Fibroblast of lung (primary cell): ENCODE measurements around the gene USP9Y.
A peak's percentile ranks its signal among the peaks of the same experiment; 100 is the strongest.

ENCODE experiments used
- EZH2 ChIP-seq: IDR thresholded peaks from 2 replicates; pipeline ENCODE4 v1.5.1; 2012; ENCODE audit warnings: low read length, control low read depth, mild to moderate bottlenecking; ENCODE audit errors: missing control alignments
- TF ChIP-seq, protein P1 (sequence below), 2 donors: IDR thresholded peaks in 1 of 2; conservative IDR thresholded peaks in 1 of 2; 1 replicate in 1 of 2; 2 replicates in 1 of 2; pipeline ENCODE4 v1.5.1; 2011 to 2012; ENCODE audit warnings: low read length in 2 of 2, control low read depth in 1 of 2, inconsistent platforms in 1 of 2, low read depth in 1 of 2, mild to moderate bottlenecking in 1 of 2

GRCh38 chrY:12809034-12809433 lies 108.0 kb downstream of the USP9Y start:
- TF ChIP-seq, protein P1, sequence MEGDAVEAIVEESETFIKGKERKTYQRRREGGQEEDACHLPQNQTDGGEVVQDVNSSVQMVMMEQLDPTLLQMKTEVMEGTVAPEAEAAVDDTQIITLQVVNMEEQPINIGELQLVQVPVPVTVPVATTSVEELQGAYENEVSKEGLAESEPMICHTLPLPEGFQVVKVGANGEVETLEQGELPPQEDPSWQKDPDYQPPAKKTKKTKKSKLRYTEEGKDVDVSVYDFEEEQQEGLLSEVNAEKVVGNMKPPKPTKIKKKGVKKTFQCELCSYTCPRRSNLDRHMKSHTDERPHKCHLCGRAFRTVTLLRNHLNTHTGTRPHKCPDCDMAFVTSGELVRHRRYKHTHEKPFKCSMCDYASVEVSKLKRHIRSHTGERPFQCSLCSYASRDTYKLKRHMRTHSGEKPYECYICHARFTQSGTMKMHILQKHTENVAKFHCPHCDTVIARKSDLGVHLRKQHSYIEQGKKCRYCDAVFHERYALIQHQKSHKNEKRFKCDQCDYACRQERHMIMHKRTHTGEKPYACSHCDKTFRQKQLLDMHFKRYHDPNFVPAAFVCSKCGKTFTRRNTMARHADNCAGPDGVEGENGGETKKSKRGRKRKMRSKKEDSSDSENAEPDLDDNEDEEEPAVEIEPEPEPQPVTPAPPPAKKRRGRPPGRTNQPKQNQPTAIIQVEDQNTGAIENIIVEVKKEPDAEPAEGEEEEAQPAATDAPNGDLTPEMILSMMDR (conservative IDR thresholded peaks at IDR 0.05 in 1 of 2, IDR thresholded peaks at IDR 0.05 in 1 of 2; ENCODE audit: low read depth in 1 of 2, low read length in 2 of 2): peak; percentile 42 to 56
- TF ChIP-seq EZH2: no peak
